K562 (cell line): ENCODE measurements around the gene CHPF2. TPM values are rescaled to one million over a fixed set of nuclear protein-coding genes. Genes with fewer than 3 reads are reported as not detected.

Experiments used
- ADNP ChIP-seq: fragments of 200-800 bp; sonication (Bioruptor generic); IDR thresholded peaks from 2 replicates; pipeline ENCODE4 v1.6.1; 2016; ENCODE audit warnings: missing genetic modification characterization, missing compliant biosample characterization
- CCNT2 ChIP-seq: IDR thresholded peaks from 2 replicates; pipeline ENCODE4 v1.6.1; 2011; ENCODE audit warnings: borderline replicate concordance, low read depth, mild to moderate bottlenecking, moderate library complexity, mixed read lengths, low read length; ENCODE audit not compliant: insufficient read length; ENCODE audit errors: extremely low read depth
- ESRRA ChIP-seq: fragments of 450-650 bp; IDR thresholded peaks from 2 replicates; pipeline ENCODE4 v1.6.1; 2014; ENCODE audit warnings: low read depth, mild to moderate bottlenecking, moderate library complexity, borderline replicate concordance
- FOS ChIP-seq: IDR thresholded peaks from 3 replicates; pipeline ENCODE4 v1.6.1; 2011; ENCODE audit not compliant: insufficient read length; ENCODE audit errors: extremely low read depth
- GTF2A2 ChIP-seq: IDR thresholded peaks from 2 replicates; pipeline ENCODE4 v1.6.1; 2016; ENCODE audit warnings: mild to moderate bottlenecking, missing genetic modification characterization, missing compliant biosample characterization
- HCFC1 ChIP-seq: IDR thresholded peaks from 2 replicates; pipeline ENCODE4 v1.6.1; 2012; ENCODE audit warnings: low read depth, low read length, improper control_type of control experiment
- HDAC8 ChIP-seq: fragments of 450-650 bp; IDR thresholded peaks from 2 replicates; pipeline ENCODE4 v1.6.1; 2016; ENCODE audit warnings: mild to moderate bottlenecking, missing genetic modification characterization, moderate library complexity, missing compliant biosample characterization
- KLF6 ChIP-seq: fragments of 250-450 bp; sonication (Bioruptor Pico); IDR thresholded peaks from 2 replicates; pipeline ENCODE4 v1.4.0; 2020; ENCODE audit warnings: mild to moderate bottlenecking, moderate library complexity, borderline replicate concordance
- PTBP1 ChIP-seq: fragments of 200-400 bp; formaldehyde crosslinking; IDR thresholded peaks from 2 replicates; pipeline ENCODE4 v1.6.1; 2017; ENCODE audit warnings: low read depth, low read length
- STAT5A ChIP-seq: IDR thresholded peaks from 2 replicates; pipeline ENCODE4 v1.6.1; 2012; ENCODE audit warnings: low read length, inconsistent platforms, borderline replicate concordance
- TBP ChIP-seq: optimal IDR thresholded peaks from 2 replicates; pipeline ENCODE3; 2011; ENCODE audit warnings: low read depth, low read length, improper control_type of control experiment
- YBX1 ChIP-seq: fragments of 450-650 bp; IDR thresholded peaks from 2 replicates; pipeline ENCODE4 v1.7.1; 2016; ENCODE audit warnings: mild to moderate bottlenecking
- ZFP36 ChIP-seq: fragments of 150-350 bp; IDR thresholded peaks from 2 replicates; pipeline ENCODE4 v1.6.1; 2018; ENCODE audit warnings: low read length, low read depth; ENCODE audit not compliant: partially characterized antibody
- ZNF124 ChIP-seq: sonication (generic); formaldehyde crosslinking; IDR thresholded peaks from 2 replicates; pipeline ENCODE4 v1.8.1; 2022; ENCODE audit warnings: missing genetic modification reagents
- ZNF707 ChIP-seq: fragments of 250-450 bp; sonication (Bioruptor Pico); conservative IDR thresholded peaks from 2 replicates; pipeline ENCODE4 v1.8.0; 2022; ENCODE audit warnings: inconsistent platforms, mild to moderate bottlenecking, moderate library complexity
- polyA plus RNA-seq, 8 experiments: library from polyadenylated mRNA; depleted of rRNA in 4 of 8; stranded (reverse) in 5 of 8; unstranded in 3 of 8; fragments of >200 nt; fragmentation: Nextera tagmentation in 2 of 8; fragmentation: Illumina TruSeq in 1 of 8; extraction: Ambion mirVana in 2 of 8; extraction: Trizol in 1 of 8; gene quantifications; 2 replicates each; pipeline versions ENCODE4 v1.2.1 to v1.2.3, GENCODE V29; 2011 to 2014; ENCODE audit warnings: inconsistent platforms in 1 of 8, missing spikeins in 1 of 8
- total RNA-seq, 7 experiments: library from RNA; depleted of rRNA in 6 of 7; stranded (reverse); fragments of >200 nt in 6 of 7; fragmentation: Illumina TruSeq in 2 of 7; extraction: Trizol in 2 of 7; gene quantifications; 2 replicates each; pipeline versions ENCODE4 v1.2.1 to v1.2.3, GENCODE V29; 2011 to 2021; ENCODE audit warnings: low replicate concordance in 1 of 7
- TF ChIP-seq, protein P1 (sequence below): conservative IDR thresholded peaks from 2 replicates; pipeline ENCODE4 v1.6.1; 2011; ENCODE audit warnings: low read depth, mild to moderate bottlenecking, low read length; ENCODE audit not compliant: control insufficient read depth
- TF ChIP-seq, protein P2 (sequence below): sonication (generic); formaldehyde crosslinking; IDR thresholded peaks from 2 replicates; pipeline ENCODE4 v1.8.1; 2023; ENCODE audit warnings: mild to moderate bottlenecking, missing genetic modification reagents
- TF ChIP-seq, protein P3 (sequence below): IDR thresholded peaks from 2 replicates; pipeline ENCODE4 v1.6.1; 2016; ENCODE audit warnings: missing genetic modification characterization, missing compliant biosample characterization
- TF ChIP-seq, protein P4 (sequence below), 2 experiments: IDR thresholded peaks; 2 replicates each; pipeline ENCODE4 v1.6.1; 2012; ENCODE audit warnings: improper control_type of control experiment in 2 of 2, low read depth in 2 of 2, low read length in 2 of 2, borderline replicate concordance in 1 of 2

The CHPF2 gene
- total and polyA plus RNA-seq, 9 of the 15 experiments (the other 6 are each of a cell fraction or from before 2014, with no cell fraction given): 0.08 to 32.8 (median 10.5) TPM

DNA sequence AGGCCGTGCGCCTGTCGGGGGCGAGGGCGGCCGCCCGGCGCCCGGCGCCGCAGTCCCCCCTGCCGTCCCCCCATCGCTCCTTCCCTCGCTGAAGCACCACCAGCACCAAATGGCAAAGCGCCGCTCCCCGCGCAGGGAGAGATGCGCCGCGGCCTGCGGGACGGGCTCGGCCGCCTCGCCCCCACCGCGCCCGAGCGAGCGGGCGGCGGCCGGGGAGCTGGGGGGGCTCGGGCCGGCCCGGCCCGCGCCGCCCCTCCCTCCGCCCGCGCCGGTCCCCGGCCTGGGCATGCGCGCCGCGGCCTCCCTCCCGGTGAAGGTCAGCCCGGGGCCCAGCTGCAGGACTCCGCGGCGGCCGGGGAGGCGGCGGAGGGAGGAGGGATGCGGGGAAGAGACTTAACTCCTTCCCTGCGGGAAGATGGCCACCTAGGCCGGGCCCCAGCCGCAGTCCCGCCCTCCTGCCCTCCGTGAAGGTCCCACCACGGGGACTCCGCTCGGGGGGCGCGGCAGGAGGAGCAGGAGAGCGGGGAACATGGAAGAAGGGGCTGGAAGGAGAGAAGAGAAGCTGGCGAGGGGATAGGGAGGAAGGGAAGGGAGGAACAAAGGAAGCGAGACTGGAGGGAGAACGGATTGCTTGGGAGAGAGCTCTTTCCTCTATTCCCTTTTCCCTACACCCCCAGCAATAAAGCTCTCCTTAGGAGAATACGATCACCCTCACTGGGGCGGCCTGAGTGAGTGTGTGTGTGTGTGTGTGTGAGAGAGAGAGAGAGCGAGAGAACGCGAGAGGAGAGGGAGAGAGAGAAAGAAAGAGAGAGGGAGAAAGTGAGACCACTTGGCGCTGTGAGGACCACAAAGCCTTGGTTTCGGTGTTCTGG lies 19.6 kb downstream of the CHPF2 start (continued):
- TF ChIP-seq, protein P1, sequence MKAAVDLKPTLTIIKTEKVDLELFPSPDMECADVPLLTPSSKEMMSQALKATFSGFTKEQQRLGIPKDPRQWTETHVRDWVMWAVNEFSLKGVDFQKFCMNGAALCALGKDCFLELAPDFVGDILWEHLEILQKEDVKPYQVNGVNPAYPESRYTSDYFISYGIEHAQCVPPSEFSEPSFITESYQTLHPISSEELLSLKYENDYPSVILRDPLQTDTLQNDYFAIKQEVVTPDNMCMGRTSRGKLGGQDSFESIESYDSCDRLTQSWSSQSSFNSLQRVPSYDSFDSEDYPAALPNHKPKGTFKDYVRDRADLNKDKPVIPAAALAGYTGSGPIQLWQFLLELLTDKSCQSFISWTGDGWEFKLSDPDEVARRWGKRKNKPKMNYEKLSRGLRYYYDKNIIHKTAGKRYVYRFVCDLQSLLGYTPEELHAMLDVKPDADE: no peak; the same call in 1 of the 2 replicates
- TF ChIP-seq, protein P2, sequence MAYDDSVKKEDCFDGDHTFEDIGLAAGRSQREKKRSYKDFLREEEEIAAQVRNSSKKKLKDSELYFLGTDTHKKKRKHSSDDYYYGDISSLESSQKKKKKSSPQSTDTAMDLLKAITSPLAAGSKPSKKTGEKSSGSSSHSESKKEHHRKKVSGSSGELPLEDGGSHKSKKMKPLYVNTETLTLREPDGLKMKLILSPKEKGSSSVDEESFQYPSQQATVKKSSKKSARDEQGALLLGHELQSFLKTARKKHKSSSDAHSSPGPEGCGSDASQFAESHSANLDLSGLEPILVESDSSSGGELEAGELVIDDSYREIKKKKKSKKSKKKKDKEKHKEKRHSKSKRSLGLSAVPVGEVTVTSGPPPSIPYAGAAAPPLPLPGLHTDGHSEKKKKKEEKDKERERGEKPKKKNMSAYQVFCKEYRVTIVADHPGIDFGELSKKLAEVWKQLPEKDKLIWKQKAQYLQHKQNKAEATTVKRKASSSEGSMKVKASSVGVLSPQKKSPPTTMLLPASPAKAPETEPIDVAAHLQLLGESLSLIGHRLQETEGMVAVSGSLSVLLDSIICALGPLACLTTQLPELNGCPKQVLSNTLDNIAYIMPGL: no peak
- no peak for TF ChIP-seq ZFP36
- TF ChIP-seq STAT5A: no peak
- TF ChIP-seq GTF2A2 (tag): no peak
- TF ChIP-seq ADNP (tag): no peak
- no peak for TF ChIP-seq KLF6 (CRISPR knock-in tag)
- no peak for TF ChIP-seq TBP
- no peak for TF ChIP-seq HDAC8 (tag)
- no peak for TF ChIP-seq FOS
- TF ChIP-seq CCNT2: peak; percentile 53
- TF ChIP-seq ZNF707 (CRISPR knock-in tag): no peak
- TF ChIP-seq, protein P3, sequence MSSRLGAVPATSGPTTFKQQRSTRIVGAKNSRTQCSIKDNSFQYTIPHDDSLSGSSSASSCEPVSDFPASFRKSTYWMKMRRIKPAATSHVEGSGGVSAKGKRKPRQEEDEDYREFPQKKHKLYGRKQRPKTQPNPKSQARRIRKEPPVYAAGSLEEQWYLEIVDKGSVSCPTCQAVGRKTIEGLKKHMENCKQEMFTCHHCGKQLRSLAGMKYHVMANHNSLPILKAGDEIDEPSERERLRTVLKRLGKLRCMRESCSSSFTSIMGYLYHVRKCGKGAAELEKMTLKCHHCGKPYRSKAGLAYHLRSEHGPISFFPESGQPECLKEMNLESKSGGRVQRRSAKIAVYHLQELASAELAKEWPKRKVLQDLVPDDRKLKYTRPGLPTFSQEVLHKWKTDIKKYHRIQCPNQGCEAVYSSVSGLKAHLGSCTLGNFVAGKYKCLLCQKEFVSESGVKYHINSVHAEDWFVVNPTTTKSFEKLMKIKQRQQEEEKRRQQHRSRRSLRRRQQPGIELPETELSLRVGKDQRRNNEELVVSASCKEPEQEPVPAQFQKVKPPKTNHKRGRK (tag): peak; percentile 48; the same call in 1 of the 2 replicates
- TF ChIP-seq PTBP1: no peak
- no peak for TF ChIP-seq HCFC1
- TF ChIP-seq ESRRA: no peak; the same call in 1 of the 2 replicates
- no peak for TF ChIP-seq YBX1
- no peak for TF ChIP-seq ZNF124
- TF ChIP-seq, protein P4, sequence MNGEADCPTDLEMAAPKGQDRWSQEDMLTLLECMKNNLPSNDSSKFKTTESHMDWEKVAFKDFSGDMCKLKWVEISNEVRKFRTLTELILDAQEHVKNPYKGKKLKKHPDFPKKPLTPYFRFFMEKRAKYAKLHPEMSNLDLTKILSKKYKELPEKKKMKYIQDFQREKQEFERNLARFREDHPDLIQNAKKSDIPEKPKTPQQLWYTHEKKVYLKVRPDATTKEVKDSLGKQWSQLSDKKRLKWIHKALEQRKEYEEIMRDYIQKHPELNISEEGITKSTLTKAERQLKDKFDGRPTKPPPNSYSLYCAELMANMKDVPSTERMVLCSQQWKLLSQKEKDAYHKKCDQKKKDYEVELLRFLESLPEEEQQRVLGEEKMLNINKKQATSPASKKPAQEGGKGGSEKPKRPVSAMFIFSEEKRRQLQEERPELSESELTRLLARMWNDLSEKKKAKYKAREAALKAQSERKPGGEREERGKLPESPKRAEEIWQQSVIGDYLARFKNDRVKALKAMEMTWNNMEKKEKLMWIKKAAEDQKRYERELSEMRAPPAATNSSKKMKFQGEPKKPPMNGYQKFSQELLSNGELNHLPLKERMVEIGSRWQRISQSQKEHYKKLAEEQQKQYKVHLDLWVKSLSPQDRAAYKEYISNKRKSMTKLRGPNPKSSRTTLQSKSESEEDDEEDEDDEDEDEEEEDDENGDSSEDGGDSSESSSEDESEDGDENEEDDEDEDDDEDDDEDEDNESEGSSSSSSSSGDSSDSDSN (IDR thresholded peaks at IDR 0.05; ENCODE audit: borderline replicate concordance in 1 of 2, low read depth in 2 of 2, low read length in 2 of 2): peak in 1 of 2 experiments; percentile 30; a peak in 2 of 4 replicates
